Coronary artery (tissue), 2 donors: ENCODE measurements around the gene PIP4K2B.
A peak's percentile ranks its signal among the peaks of the same experiment; 100 is the strongest.

ENCODE experiments used
- DNase-seq: peaks from one replicate; pipeline ENCODE4 v3.0.0-alpha.2; 2017; ENCODE audit warnings: low spot score
- H3K27ac ChIP-seq, 2 donors: fragments of 200-600 bp; sonication (generic); one replicate each; pipeline ENCODE4 v1.5.1; 2016 to 2019
- H3K4me3 ChIP-seq: fragments of 200-600 bp; sonication (generic); 2 replicates; pipeline ENCODE4 v1.5.1; 2016; ENCODE audit warnings: mild to moderate bottlenecking, moderate library complexity
- CTCF ChIP-seq: fragments of 200-600 bp; sonication (generic); IDR thresholded peaks from one replicate; pipeline ENCODE4 v1.5.1; 2019; ENCODE audit warnings: antibody characterized with exemption

The PIP4K2B gene

GRCh38 chr17:38799501-38800236 is at the start of gene PIP4K2B:
TSS of gene PIP4K2B (minus strand) at chr17:38799556. CDS start at chr17:38799424, 132 bp downstream.
- H3K27ac ChIP-seq = peak within 1 kb of the TSS; percentile 98 to 100
- no peak for TF ChIP-seq CTCF
- DNase-seq = peak; percentile 97
- H3K4me3 ChIP-seq = peak within 1 kb of the TSS; percentile 99

GRCh38 chr17:38848557-38848891 is 49.2 kb upstream of the PIP4K2B start:
- H3K4me3 ChIP-seq = no peak overlapping the region
- TF ChIP-seq CTCF = no peak
- no peak overlapping the region for H3K27ac ChIP-seq
- no peak for DNase-seq

- Histone ChIP-seq H3K27ac (no peak overlapping the region), H3K4me3 (no peak overlapping the region)
- no peak for DNase-seq
- no peak for TF ChIP-seq CTCF
These were observed 45.0 kb upstream of the PIP4K2B start for GRCh38 chr17:38844261-38844757.

GRCh38 chr17:38825762-38826247 is 26.4 kb upstream of the PIP4K2B start:
- TF ChIP-seq CTCF = no peak
- DNase-seq = no peak
- Histone ChIP-seq H3K4me3 (peak overlapping the region; percentile 87), H3K27ac (peak overlapping the region; percentile 95 to 96)

GRCh38 chr17:38824899-38825761 is 25.8 kb upstream of the PIP4K2B start, which contains the start of gene CWC25:
TSS of gene CWC25 (minus strand) at chr17:38825321. CDS start at chr17:38825183, 138 bp downstream.
- H3K27ac ChIP-seq = peak within 1 kb of the TSS; percentile 95 to 96
- peak; percentile 98 for DNase-seq
- peak within 1 kb of the TSS; percentile 87 for H3K4me3 ChIP-seq
- TF ChIP-seq CTCF = no peak

- Histone ChIP-seq H3K27ac (no peak overlapping the region), H3K4me3 (no peak overlapping the region)
- TF ChIP-seq CTCF = no peak
- no peak for DNase-seq
These were observed 16.3 kb upstream of the PIP4K2B start for GRCh38 chr17:38815576-38816193.
